ENCODE results near the gene PPIF. TPM values are rescaled to one million over a fixed set of nuclear protein-coding genes. Genes with fewer than 3 reads are reported as not detected.

Gene PPIF
- total and polyA plus RNA-seq, 3 donors from 2014 or later, result 80.1 to 106 (median 82.1) TPM

DNA sequence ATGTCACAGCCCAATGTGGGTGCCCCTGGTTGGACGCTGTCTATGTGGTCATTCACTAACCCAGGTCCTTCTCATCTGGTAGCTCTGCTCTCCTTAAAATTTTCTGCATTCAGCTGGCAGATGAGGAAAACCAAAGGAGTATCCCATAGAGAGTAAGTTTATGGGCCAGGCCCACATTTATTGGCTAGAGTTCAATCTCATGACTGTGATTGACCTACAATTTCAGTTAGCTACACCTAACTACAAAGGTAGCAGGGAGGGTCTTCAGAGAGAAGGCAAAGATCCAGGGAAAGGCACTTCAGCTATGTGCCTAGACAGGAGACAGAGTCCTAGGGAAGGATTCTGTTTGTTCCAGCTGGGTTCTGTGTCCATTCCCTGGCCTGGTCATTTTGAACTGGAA is 23.7 kb upstream of the PPIF start:
- no peak overlapping the region for H3K4me3 ChIP-seq

DNA sequence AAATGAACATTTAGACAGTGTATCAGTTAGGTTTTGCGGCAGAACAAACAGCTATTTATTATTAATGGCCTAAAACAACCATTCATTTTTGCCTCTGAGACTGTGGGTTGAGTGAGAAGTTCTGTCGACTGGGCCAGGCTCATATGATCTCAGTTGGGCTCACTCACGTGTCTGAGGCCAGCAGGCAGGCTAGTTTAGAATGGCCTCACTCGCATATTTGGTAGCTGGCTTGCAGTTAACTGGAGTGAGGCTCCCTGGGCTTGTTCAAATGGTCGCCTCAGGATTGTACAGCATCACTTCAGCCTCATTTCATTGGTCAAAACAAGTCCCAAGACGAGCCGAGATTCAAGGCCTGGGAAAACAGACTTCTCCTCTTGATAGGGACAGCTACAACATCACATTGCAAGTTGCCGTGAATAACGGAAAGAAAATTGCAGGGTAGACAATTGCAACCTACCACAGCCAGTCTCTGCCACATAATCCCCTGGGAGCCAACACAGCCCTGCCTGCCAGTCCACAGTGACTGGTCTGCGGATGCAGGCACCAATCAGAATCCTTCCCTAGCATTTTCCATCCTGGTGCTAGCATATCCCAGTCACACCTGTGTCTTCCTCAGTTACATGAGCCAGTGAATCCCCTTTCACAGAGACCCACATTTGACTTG is 23.1 kb upstream of the PPIF start:
- no peak for DNase-seq
- H3K9me3 ChIP-seq, result no peaks in the 10 kb centered on the region
- H3K4me3 ChIP-seq, result no peak overlapping the region
- WGBS, 2 donors, result 85 to 88% methylated on average over 10 of the region's 10 CpGs
- H3K36me3 ChIP-seq (ENCODE audit: low read depth, missing control alignments), result no peaks in the 10 kb centered on the region
- no peak for TF ChIP-seq CTCF (IDR thresholded peaks at IDR 0.05)
- no peak for TF ChIP-seq POLR2A (IDR thresholded peaks at IDR 0.05)
- no peak overlapping the region for H3K27ac ChIP-seq
- H3K4me1 ChIP-seq, result no peaks in the 10 kb centered on the region
- H3K27me3 ChIP-seq, result no peaks in the 10 kb centered on the region
- intact Hi-C loops (cut with DNase I; ENCODE audit: low total_unique reads), result no loop called here

More for the DNA sequence above, 23.7 kb upstream of the PPIF start:
- intact Hi-C loops (cut with DNase I; ENCODE audit: low total_unique reads), result no loop called here
- DNase-seq, result no peak
- H3K9me3 ChIP-seq, result no peaks in the 10 kb centered on the region
- no peaks in the 10 kb centered on the region for H3K27me3 ChIP-seq
- H3K4me1 ChIP-seq, result no peaks in the 10 kb centered on the region
- TF ChIP-seq CTCF (IDR thresholded peaks at IDR 0.05), result no peak
- TF ChIP-seq POLR2A (IDR thresholded peaks at IDR 0.05), result no peak
- WGBS, 2 donors, result 88 to 93% methylated on average over 1 of the region's 1 CpG
- no peaks in the 10 kb centered on the region for H3K36me3 ChIP-seq (ENCODE audit: low read depth, missing control alignments)
- H3K27ac ChIP-seq, result no peak overlapping the region

GRCh38 chr10:79326361-79327089 is 20.7 kb upstream of the PPIF start:
- intact Hi-C loops (cut with DNase I; ENCODE audit: low total_unique reads), result no loop called here
- H3K4me3 ChIP-seq, result no peak overlapping the region
- no peaks in the 10 kb centered on the region for H3K36me3 ChIP-seq (ENCODE audit: low read depth, missing control alignments)
- no peak overlapping the region for H3K27ac ChIP-seq
- no peaks in the 10 kb centered on the region for H3K27me3 ChIP-seq
- DNase-seq, result no peak
- no peaks in the 10 kb centered on the region for H3K4me1 ChIP-seq
- 90% methylated on average over 3 of the region's 3 CpGs for WGBS, 2 donors
- no peaks in the 10 kb centered on the region for H3K9me3 ChIP-seq
- TF ChIP-seq POLR2A (IDR thresholded peaks at IDR 0.05) (no peak), CTCF (IDR thresholded peaks at IDR 0.05) (no peak)

DNA sequence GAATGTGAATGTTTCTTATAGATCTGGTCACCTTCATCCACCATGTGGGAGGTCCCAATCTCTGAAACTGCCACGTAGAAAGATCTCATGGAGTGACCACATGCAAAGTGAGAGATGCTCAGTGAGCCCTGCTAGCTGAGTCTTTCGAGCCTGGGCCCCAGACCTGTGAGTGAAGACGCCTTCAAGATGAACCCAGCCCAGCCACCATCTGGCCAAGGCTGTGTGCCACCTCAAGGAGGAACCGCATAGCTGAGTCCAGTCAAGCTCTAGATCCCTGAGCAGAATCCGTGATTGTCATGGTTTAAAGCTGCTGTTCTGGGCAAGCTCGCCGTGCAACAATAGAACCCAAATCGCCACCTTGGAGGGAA is 20.2 kb upstream of the PPIF start:
- no peaks in the 10 kb centered on the region for H3K27me3 ChIP-seq
- H3K4me3 ChIP-seq, result no peak overlapping the region
- WGBS, 2 donors, result 96 to 100% methylated on average over 2 to 8 of the region's 8 CpGs
- no peaks in the 10 kb centered on the region for H3K9me3 ChIP-seq
- intact Hi-C loops (cut with DNase I; ENCODE audit: low total_unique reads), result no loop called here
- TF ChIP-seq CTCF (IDR thresholded peaks at IDR 0.05) (no peak), POLR2A (IDR thresholded peaks at IDR 0.05) (no peak)
- no peaks in the 10 kb centered on the region for H3K4me1 ChIP-seq
- no peak overlapping the region for H3K27ac ChIP-seq
- H3K36me3 ChIP-seq (ENCODE audit: low read depth, missing control alignments), result no peaks in the 10 kb centered on the region
- DNase-seq, result no peak

All from testis (tissue), 3 donors.